OCI-LY7 (cell line): ENCODE measurements around the gene STAT5B.
"Not testable (repeated sequence)": the region's sequence is repeated elsewhere in the genome, so short reads cannot be mapped to it uniquely, and the experiment has no call there.

Experiments
- EZH2phosphoT487 ChIP-seq: fragments of 200-600 bp; sonication (generic); IDR thresholded peaks from 2 replicates; pipeline ENCODE4 v1.6.1; 2018; ENCODE audit warnings: low read depth, borderline replicate concordance, mild to moderate bottlenecking, mixed run types, antibody characterized with exemption, low read length, moderate library complexity, mixed read lengths
- TF ChIP-seq, protein P1 (sequence below): fragments of 200-600 bp; sonication (generic); conservative IDR thresholded peaks from 2 replicates; pipeline ENCODE4 v1.5.1; 2014; ENCODE audit warnings: mild to moderate bottlenecking, antibody characterized with exemption, low read length, moderate library complexity, mixed read lengths

DNA sequence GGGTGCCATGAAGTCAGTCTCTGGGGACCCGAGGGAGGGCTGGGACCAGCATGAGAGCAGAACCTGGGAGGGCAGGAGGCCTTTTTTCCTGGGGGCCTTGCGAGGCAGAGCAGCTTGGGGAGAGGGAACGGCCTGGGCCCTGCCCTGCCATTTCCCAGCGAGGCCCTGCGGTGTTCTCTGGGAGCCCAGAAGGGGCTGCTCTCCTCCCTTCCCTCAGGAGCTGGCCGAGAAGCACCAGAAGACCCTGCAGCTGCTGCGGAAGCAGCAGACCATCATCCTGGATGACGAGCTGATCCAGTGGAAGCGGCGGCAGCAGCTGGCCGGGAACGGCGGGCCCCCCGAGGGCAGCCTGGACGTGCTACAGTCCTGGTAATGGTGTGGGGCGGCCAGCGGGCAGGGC lies 23.7 kb upstream of the STAT5B start:
- TF ChIP-seq, protein P1, sequence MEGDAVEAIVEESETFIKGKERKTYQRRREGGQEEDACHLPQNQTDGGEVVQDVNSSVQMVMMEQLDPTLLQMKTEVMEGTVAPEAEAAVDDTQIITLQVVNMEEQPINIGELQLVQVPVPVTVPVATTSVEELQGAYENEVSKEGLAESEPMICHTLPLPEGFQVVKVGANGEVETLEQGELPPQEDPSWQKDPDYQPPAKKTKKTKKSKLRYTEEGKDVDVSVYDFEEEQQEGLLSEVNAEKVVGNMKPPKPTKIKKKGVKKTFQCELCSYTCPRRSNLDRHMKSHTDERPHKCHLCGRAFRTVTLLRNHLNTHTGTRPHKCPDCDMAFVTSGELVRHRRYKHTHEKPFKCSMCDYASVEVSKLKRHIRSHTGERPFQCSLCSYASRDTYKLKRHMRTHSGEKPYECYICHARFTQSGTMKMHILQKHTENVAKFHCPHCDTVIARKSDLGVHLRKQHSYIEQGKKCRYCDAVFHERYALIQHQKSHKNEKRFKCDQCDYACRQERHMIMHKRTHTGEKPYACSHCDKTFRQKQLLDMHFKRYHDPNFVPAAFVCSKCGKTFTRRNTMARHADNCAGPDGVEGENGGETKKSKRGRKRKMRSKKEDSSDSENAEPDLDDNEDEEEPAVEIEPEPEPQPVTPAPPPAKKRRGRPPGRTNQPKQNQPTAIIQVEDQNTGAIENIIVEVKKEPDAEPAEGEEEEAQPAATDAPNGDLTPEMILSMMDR: not testable (repeated sequence)
- not testable (repeated sequence) for TF ChIP-seq EZH2phosphoT487
